ENCODE measurements around the gene TSPAN15. TPM values are rescaled to one million over a fixed set of nuclear protein-coding genes. Genes with fewer than 3 reads are reported as not detected.
A peak's percentile ranks its signal among the peaks of the same experiment; 100 is the strongest.

Gene TSPAN15
- total and polyA plus RNA-seq, 2 of the 4 experiments (the other 2 are of a cell fraction), result 0.48 TPM; not detected in 1

DNA sequence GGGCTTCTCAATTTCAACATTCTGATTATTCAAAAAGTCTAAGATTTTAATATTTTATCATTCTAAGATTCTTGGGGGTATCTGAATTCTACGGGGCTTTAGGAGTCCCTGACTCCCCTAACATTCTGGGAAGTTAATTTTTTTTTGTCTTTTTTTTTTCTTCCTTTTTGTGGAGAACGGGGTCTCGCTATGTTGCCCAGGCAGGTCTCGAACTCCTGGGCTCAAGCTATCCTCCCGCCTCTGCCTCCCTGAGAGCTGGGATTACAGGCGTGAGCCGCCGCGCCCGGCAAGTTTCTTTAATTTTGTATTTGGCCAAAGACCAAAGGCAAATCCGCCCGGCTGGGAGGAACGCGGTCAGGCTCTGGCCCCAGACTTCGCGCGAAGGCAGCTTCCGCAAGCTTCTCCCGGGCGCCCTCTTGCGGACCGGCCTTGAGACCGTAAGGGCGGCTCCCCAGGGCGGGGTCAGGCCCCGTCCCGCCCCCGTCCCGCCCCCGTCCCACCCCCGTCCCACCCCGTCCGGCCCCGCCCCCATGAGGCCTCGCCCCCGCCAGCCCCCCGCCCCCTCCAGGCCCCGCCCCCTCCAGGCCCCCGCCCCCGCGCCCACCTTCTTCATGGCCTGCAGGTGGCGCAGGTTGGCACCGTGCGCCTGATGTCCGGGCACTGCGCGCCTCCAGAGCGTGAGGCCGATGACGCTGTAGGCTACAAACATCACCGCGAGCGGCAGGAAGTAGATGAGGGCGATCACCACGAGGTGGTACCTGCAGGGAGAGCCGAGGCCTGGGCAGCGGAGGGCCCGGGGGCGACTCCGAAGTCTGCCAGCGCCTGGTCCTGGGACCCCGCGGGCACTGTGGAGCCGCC, 42.7 kb upstream of the TSPAN15 start:
- H3K14ac ChIP-seq (replicated peaks; ENCODE audit: low read depth, low read length), result 0 out of 2 replicates have a peak overlapping the region, but pooled peaks have one; percentile 76
- no peak overlapping the region for H2BK20ac ChIP-seq (ENCODE audit: low read depth, low read length)
- peak overlapping the region; percentile 18; the same call in 1 of the 2 replicates for H3K9ac ChIP-seq (ENCODE audit: low read depth, low read length)
- ChIA-PET CTCF (interaction anchor here (0.5 to 1.3 kb wide), 13 partner anchors 9 to 232 kb away, joined by 3 to 9 read pairs (median 3); no protein-coding TSS in a partner anchor), POLR2A (ENCODE audit: unreplicated experiment) (no interaction called here)
- H4K20me1 ChIP-seq (ENCODE audit: insufficient read depth, low read length), result no peaks in the 10 kb centered on the region
- peak overlapping the region; percentile 51 for H3K4me3 ChIP-seq (ENCODE audit: insufficient read depth, low read depth, low read length)
- H2AFZ ChIP-seq (replicated peaks; ENCODE audit: low read length, poor library complexity), result peak overlapping the region; percentile 93
- no peak overlapping the region for H3K18ac ChIP-seq (ENCODE audit: low read depth, low read length)
- peak overlapping the region; percentile 46 to 63; a peak in 2 of 4 replicates for H4K8ac ChIP-seq (ENCODE audit: low read depth in 2 of 2, low read length in 2 of 2)
- BruUV-seq (replicated peaks), result no TSS peak
- intact Hi-C loops (cut with micrococcal nuclease), result loop anchor here (1.0 kb wide), 2 partner anchors 99 to 171 kb away; no protein-coding TSS in a partner anchor
- no peaks in the 10 kb centered on the region for H3K36me3 ChIP-seq (ENCODE audit: control insufficient read depth, insufficient read depth, low read length)
- H3K9me1 ChIP-seq (ENCODE audit: insufficient read depth, low read length), result peaks cover 11% of the 10 kb centered on the region
- H3K4me2 ChIP-seq (ENCODE audit: low read depth, low read length), result peak overlapping the region; percentile 71
- WGBS, 2 experiments (ENCODE audit: extremely low coverage in 2 of 2, insufficient read length in 1 of 2), result 7% methylated on average over 17 of the region's 64 CpGs; no CpG with 5 or more reads in 1 of the 2 experiments
- H3K23ac ChIP-seq (ENCODE audit: low read depth, low read length), result no peak overlapping the region
- H2BK5ac ChIP-seq (ENCODE audit: low read depth, low read length, poor library complexity, severe bottlenecking), result no peak overlapping the region
- in situ Hi-C loops (cut with MboI; ENCODE audit: low sequenced_read_pairs), result no loop called here
- DNase-seq (peak; percentile 89), ATAC-seq (ENCODE audit: low read depth) (peak; percentile 92)
- H4K5ac ChIP-seq (ENCODE audit: low read depth, low read length), result no peak overlapping the region; the same call in 1 of the 2 replicates
- peaks cover 6% of the 10 kb centered on the region for H3K4me1 ChIP-seq (ENCODE audit: control insufficient read depth, insufficient read depth, low read length)
- H3K9me3 ChIP-seq (ENCODE audit: control insufficient read depth, insufficient read depth, low read length), result no peaks in the 10 kb centered on the region
- H4K91ac ChIP-seq (ENCODE audit: insufficient read depth, low read depth, low read length), result no peak overlapping the region
- peak overlapping the region; percentile 46; the same call in 1 of the 2 replicates for H3K4ac ChIP-seq (ENCODE audit: low read depth, low read length)
- no peak overlapping the region for H2BK120ac ChIP-seq (ENCODE audit: low read depth, low read length)
- no peak overlapping the region for H2BK15ac ChIP-seq (ENCODE audit: low read depth, low read length)
- H3K79me1 ChIP-seq (ENCODE audit: low read depth in 1 of 2, low read length in 2 of 2), result no peaks in the 10 kb centered on the region
- TF ChIP-seq, protein P1, sequence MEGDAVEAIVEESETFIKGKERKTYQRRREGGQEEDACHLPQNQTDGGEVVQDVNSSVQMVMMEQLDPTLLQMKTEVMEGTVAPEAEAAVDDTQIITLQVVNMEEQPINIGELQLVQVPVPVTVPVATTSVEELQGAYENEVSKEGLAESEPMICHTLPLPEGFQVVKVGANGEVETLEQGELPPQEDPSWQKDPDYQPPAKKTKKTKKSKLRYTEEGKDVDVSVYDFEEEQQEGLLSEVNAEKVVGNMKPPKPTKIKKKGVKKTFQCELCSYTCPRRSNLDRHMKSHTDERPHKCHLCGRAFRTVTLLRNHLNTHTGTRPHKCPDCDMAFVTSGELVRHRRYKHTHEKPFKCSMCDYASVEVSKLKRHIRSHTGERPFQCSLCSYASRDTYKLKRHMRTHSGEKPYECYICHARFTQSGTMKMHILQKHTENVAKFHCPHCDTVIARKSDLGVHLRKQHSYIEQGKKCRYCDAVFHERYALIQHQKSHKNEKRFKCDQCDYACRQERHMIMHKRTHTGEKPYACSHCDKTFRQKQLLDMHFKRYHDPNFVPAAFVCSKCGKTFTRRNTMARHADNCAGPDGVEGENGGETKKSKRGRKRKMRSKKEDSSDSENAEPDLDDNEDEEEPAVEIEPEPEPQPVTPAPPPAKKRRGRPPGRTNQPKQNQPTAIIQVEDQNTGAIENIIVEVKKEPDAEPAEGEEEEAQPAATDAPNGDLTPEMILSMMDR (conservative IDR thresholded peaks at IDR 0.05; ENCODE audit: low read depth, low read length), result peak; percentile 60
- TF ChIP-seq CEBPB (IDR thresholded peaks at IDR 0.05; ENCODE audit: low read depth, low read length) (no peak), RAD21 (IDR thresholded peaks at IDR 0.05; ENCODE audit: low read length) (peak; percentile 43; the same call in 1 of the 2 replicates), BHLHE40 (IDR thresholded peaks at IDR 0.05; ENCODE audit: low read depth, low read length) (peak; percentile 27; the same call in 1 of the 2 replicates), MXI1 (IDR thresholded peaks at IDR 0.05; ENCODE audit: borderline replicate concordance, low read depth, low read length) (0 out of 2 replicates have a peak, but pooled peaks have one; percentile 16), RCOR1 (IDR thresholded peaks at IDR 0.05; ENCODE audit: insufficient replicate concordance, low read length) (peak; percentile 38), POLR2A (IDR thresholded peaks at IDR 0.05; ENCODE audit: low read depth, low read length) (no peak), SMC3 (IDR thresholded peaks at IDR 0.05; ENCODE audit: low read depth, low read length) (peak; percentile 23)
- TF ChIP-seq, protein P2, sequence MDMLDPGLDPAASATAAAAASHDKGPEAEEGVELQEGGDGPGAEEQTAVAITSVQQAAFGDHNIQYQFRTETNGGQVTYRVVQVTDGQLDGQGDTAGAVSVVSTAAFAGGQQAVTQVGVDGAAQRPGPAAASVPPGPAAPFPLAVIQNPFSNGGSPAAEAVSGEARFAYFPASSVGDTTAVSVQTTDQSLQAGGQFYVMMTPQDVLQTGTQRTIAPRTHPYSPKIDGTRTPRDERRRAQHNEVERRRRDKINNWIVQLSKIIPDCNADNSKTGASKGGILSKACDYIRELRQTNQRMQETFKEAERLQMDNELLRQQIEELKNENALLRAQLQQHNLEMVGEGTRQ (IDR thresholded peaks at IDR 0.05; ENCODE audit: low read depth, low read length), result 0 out of 2 replicates have a peak, but pooled peaks have one; percentile 16
- no peak overlapping the region for H3K56ac ChIP-seq (ENCODE audit: extremely low read depth, insufficient read depth, low read length)
- H3K27ac ChIP-seq (ENCODE audit: insufficient read depth, low read length), result no peak overlapping the region
- H2AK9ac ChIP-seq (replicated peaks; ENCODE audit: low read depth, low read length, poor library complexity), result peak overlapping the region; percentile 94
- no peaks in the 10 kb centered on the region; the same call in 1 of the 2 replicates for H3K27me3 ChIP-seq (ENCODE audit: control insufficient read depth, insufficient read depth, low read length)
- dilution Hi-C loops (cut with HindIII; ENCODE audit: low sequenced_read_pairs, unreplicated experiment), result no loop called here
- no peak overlapping the region; the same call in 1 of the 2 replicates for H2AK5ac ChIP-seq (ENCODE audit: low read depth, low read length)
